ENCODE results near the gene MATN3. TPM values are rescaled to one million over a fixed set of nuclear protein-coding genes. Genes with fewer than 3 reads are reported as not detected.

Gene MATN3
- total RNA-seq, 1 experiment from 2014 or later: 3.5 TPM

DNA sequence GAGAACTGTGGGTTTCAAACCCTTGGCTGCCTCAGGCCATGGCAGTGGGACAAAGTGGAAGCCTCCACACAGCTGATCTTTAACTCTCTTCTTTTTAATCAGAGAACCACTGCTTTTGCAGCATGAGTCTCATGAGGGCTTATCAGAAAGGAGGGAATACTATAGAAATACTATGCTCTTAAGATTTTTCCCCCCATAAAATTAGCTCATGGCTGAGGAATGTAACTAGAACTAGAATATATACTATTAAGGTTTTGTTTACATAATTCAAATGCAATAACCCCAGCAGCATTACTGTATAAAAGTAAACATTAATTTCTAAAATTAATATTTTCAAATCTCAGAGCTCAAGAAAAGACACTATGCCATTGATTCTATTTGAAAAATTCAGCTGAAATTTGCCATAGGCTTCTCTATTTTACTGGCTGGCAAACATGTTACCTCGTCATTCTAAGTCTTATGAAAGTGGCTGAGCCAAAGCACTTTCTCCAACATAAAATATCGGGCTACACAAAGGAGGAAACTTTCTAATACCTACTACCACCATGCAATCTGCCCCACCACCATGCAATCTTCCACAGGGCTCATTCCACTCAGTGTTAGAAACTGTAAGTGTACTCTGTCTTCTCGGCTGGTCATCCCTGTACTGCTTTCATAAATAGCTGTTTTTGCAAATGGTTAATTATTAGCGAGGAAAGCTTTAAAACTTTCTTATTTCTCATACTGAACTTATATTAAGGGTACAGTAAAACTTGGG, 65.1 kb downstream of the MATN3 start:
- no peak for DNase-seq (ENCODE audit: low read depth, low spot score)
- CTCF ChIA-PET: interaction anchor here (0.6 kb wide), 1 partner anchor 278 kb away, joined by 4 read pairs; no protein-coding TSS in a partner anchor
- Histone ChIP-seq H3K9me3 (ENCODE audit: control insufficient read depth, insufficient read depth, low read depth, low read length) (no peaks in the 10 kb centered on the region), H3K27ac (ENCODE audit: low read length) (no peak overlapping the region), H3K4me3 (ENCODE audit: low read depth in 2 of 2, low read length in 2 of 2) (no peak overlapping the region), H3K36me3 (ENCODE audit: control insufficient read depth, insufficient read depth, low read length) (peaks cover 10% of the 10 kb centered on the region; the same call in 1 of the 2 replicates), H3K4me1 (ENCODE audit: control insufficient read depth, insufficient read depth, low read length) (peaks cover 9% of the 10 kb centered on the region; the same call in 1 of the 2 replicates), H3K27me3 (ENCODE audit: control insufficient read depth, insufficient read depth, low read length) (no peaks in the 10 kb centered on the region)
- BruUV-seq (replicated peaks): no TSS peak
- POLR2A ChIA-PET: no interaction called here
- intact Hi-C loops (cut with micrococcal nuclease; ENCODE audit: unreplicated experiment): no loop called here
- TF ChIP-seq REST (IDR thresholded peaks at IDR 0.05; ENCODE audit: insufficient read depth in 1 of 2, low read depth in 2 of 2, low read length in 1 of 2): no peak
- in situ Hi-C loops (cut with HindIII; ENCODE audit: low pct_unique_long_range_greater_than_20kb, low sequenced_read_pairs): no loop called here
- no peak for ATAC-seq

GRCh38 chr2:19944205-19944845, 68.1 kb downstream of the MATN3 start:
- no peak overlapping the region for H3K4me3 ChIP-seq (ENCODE audit: low read depth in 2 of 2, low read length in 2 of 2)
- TF ChIP-seq TCF7L2 (IDR thresholded peaks at IDR 0.05; ENCODE audit: low read depth, low read length): no peak
- no peak for TF ChIP-seq REST (IDR thresholded peaks at IDR 0.05; ENCODE audit: insufficient read depth in 1 of 2, low read depth in 2 of 2, low read length in 1 of 2)
- TF ChIP-seq, protein P1, sequence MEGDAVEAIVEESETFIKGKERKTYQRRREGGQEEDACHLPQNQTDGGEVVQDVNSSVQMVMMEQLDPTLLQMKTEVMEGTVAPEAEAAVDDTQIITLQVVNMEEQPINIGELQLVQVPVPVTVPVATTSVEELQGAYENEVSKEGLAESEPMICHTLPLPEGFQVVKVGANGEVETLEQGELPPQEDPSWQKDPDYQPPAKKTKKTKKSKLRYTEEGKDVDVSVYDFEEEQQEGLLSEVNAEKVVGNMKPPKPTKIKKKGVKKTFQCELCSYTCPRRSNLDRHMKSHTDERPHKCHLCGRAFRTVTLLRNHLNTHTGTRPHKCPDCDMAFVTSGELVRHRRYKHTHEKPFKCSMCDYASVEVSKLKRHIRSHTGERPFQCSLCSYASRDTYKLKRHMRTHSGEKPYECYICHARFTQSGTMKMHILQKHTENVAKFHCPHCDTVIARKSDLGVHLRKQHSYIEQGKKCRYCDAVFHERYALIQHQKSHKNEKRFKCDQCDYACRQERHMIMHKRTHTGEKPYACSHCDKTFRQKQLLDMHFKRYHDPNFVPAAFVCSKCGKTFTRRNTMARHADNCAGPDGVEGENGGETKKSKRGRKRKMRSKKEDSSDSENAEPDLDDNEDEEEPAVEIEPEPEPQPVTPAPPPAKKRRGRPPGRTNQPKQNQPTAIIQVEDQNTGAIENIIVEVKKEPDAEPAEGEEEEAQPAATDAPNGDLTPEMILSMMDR (IDR thresholded peaks at IDR 0.05): no peak
- no peak for TF ChIP-seq SIN3A (IDR thresholded peaks at IDR 0.05; ENCODE audit: borderline replicate concordance, insufficient read depth, low read depth, low read length)
- TF ChIP-seq POLR2AphosphoS5 (IDR thresholded peaks at IDR 0.05; ENCODE audit: low read depth, low read length): no peak
- peaks cover 11% of the 10 kb centered on the region; the same call in 1 of the 2 replicates for H3K36me3 ChIP-seq (ENCODE audit: control insufficient read depth, insufficient read depth, low read length)
- ChIA-PET CTCF (no interaction called here), POLR2A (interaction anchor here (0.7 kb wide), 1 partner anchor 800 kb away, joined by 6 read pairs; no protein-coding TSS in a partner anchor)
- intact Hi-C loops (cut with micrococcal nuclease; ENCODE audit: unreplicated experiment): no loop called here
- DNase-seq (ENCODE audit: low read depth, low spot score) (no peak), ATAC-seq (no peak)
- no peaks in the 10 kb centered on the region for H3K27me3 ChIP-seq (ENCODE audit: control insufficient read depth, insufficient read depth, low read length)
- in situ Hi-C loops (cut with HindIII; ENCODE audit: low pct_unique_long_range_greater_than_20kb, low sequenced_read_pairs): no loop called here
- no TSS peak for BruUV-seq (replicated peaks)
- peak overlapping the region; percentile 31; the same call in 1 of the 2 replicates for H3K27ac ChIP-seq (ENCODE audit: low read length)
- no peaks in the 10 kb centered on the region for H3K9me3 ChIP-seq (ENCODE audit: control insufficient read depth, insufficient read depth, low read depth, low read length)
- H3K4me1 ChIP-seq (ENCODE audit: control insufficient read depth, insufficient read depth, low read length): peaks cover 9% of the 10 kb centered on the region; the same call in 1 of the 2 replicates

Measured in Panc1 (cell line).